Testis (tissue), 2 donors: ENCODE data around the gene VDAC2.

Source experiments
- CTCF ChIP-seq, 3 experiments: fragments of 450-650 bp in 2 of 3; fragments of 200-600 bp in 1 of 3; sonication (generic) in 1 of 3; IDR thresholded peaks; one replicate each; pipeline ENCODE4 v1.5.1; 2016 to 2019; ENCODE audit warnings: antibody characterized with exemption in 3 of 3, mild to moderate bottlenecking in 2 of 3, moderate library complexity in 1 of 3
- POLR2A ChIP-seq: fragments of 450-650 bp; IDR thresholded peaks from one replicate; pipeline ENCODE4 v1.6.1; 2017; ENCODE audit warnings: antibody characterized with exemption, mild to moderate bottlenecking, moderate library complexity

GRCh38 chr10:75280236-75280635 is 69.6 kb downstream of the VDAC2 start:
- TF ChIP-seq CTCF (IDR thresholded peaks at IDR 0.05), result no peak
- TF ChIP-seq POLR2A, result no peak
